SW480 (cell line): Measurements from ENCODE around the gene THBD.

Source experiments
- DNase-seq: peaks from one replicate; pipeline ENCODE4 v3.0.0-alpha.2; 2016; ENCODE audit warnings: low spot score

THBD gene

DNA sequence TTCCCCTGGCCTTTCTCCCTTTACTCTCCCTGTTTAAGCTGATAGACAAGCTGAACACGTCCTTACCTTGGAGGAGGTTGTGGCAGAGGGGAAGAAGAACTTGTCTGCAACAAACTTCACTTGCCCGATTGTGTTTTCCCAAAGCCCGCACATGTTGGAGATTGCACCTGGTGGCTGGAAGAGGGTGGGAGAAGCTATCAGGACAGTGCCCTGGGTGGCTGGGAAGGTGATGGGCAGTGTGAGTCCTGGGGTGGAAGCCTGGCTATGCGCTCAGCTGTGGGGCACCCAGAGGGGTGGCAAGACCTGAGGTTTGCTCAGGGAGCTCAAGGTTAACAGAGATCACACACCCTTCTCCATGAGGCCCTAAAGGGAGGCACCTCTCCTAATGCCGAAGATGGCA lies 39.4 kb downstream of the THBD start:
- no peak for DNase-seq

DNA sequence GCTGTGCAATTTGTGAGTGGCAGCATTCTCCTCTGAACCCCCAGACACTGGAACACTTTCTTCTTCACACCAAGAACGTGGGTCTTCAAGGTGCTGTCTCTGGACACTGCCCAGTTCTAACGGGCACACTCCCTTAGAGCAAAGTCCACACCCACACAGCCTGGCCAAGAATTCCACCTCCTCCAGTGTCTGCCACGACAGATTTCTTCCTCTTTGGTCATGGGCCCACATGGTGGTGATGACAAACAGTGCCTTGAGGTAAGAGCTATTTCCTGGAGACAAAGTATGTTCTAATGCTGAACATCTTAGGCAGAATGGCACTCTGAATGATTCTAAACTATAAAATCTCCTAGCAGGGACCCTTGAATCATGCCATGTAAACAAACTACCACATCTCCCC lies 39.8 kb downstream of the THBD start:
- DNase-seq, result no peak

DNA sequence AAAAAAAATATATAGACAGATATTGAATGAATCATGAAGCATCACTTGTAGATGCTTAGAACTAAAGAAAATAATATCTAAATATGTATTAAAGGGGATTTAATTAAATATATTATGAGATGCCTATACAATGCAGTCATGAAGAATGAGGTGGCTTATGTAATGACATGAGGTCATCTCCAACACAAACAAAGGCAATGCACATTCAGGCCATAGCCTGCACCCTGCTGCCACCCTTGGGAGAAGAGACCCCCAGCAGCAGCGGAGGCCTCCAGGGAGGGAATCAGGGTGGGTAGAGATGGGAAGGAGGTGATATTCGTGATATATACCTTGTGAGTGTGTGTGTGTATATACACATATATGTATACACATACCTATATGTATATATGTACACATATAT lies 40.8 kb downstream of the THBD start:
- DNase-seq, result no peak

DNA sequence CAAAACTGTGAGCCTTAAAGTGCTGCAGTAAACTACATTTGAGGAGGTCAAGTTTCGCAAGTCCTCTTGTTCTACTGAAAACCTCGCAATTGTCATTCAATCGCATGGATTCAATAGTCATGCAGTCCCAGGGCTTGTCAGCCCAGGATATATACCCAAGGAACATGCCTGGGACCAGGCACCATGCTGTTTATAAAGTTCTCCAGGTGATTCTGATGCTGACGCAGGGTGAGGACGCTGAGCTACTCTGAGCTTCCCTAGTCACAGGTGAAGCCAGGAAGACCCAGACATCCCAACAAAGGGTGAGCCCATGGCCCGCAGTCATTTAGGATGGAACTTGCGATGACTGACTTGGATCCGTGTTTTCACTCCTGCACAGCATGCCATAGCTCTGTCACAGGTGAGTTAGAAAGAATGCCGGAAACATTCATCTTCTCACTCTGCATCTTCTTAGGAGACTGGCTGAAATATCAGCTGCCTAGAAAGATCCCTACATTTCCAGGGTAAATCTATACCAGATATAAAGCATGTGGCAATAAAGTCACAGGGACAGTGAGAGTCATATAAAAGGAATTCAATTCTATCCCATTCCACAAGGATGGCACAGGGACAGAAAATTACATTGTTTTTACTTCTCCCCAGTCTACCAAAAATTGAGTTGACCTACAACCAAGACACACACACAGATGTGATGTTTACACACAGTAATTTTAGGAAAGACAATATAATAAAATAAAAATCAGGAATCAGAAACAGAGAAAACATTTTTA lies 41.4 kb downstream of the THBD start:
- DNase-seq, result no peak

DNA sequence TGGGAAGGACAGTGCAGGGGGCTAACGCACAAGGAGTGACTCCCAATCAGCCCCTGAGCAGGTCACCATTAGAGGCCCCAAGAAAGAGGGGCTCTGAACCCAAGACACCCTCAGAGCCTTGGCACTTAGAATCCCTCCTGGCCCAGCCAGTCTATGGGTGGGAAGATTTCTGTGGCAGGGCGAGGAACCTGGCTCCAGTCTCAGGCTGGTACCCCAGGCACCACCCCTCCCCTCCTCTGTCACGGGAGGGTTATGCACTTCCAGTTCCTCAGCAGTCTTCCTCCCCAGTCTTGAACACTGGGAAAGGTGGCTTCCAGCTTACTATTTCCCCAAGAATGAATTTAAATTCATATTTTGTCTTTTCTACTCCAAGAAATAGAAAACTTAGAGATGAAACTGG lies 42.0 kb downstream of the THBD start:
- no peak for DNase-seq

DNA sequence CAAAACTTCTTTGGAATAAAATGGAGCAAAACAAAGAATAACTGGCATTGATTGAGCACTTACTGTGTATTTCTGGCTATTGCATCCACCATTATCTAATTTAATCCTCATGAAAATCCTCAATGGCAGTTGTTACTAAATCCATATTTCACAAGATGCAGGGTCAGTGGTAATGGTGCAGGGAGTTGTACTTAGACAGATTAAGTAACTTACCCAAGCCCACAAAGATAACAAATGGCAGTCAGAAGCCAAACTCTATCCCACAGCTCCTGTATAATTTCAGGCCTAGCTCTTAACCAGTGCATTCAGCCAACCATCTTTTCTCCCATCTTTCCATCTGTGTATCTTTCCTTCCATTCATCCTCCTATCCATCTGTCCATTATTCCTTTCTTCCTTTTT lies 43.7 kb downstream of the THBD start:
- DNase-seq, result no peak

DNA sequence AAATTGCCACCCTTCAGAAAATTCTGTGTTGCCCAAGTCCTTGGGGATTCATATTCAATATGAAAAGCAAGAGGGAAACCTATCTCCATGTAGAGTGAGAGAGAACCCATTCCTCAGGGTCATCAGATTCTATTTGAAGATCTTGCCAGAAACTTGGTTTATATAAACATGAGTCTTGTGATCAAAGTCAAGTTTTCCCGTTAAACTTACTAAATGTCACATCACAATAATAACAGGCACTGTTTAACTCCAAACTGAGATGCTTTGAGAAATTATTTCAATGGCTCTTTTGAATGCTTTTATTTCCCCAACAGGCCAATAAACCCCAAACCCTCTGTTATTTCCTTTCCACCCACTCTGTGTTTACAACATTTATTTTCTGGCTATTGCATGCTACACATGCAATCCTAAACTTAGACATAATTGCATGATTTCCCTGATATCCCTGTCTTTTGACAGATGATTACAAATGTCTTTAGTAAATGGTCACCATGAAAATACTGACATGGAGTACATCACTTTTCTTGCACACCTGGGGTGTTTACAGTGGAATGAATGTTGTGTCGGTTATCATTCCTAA lies 45.5 kb downstream of the THBD start:
- no peak for DNase-seq

DNA sequence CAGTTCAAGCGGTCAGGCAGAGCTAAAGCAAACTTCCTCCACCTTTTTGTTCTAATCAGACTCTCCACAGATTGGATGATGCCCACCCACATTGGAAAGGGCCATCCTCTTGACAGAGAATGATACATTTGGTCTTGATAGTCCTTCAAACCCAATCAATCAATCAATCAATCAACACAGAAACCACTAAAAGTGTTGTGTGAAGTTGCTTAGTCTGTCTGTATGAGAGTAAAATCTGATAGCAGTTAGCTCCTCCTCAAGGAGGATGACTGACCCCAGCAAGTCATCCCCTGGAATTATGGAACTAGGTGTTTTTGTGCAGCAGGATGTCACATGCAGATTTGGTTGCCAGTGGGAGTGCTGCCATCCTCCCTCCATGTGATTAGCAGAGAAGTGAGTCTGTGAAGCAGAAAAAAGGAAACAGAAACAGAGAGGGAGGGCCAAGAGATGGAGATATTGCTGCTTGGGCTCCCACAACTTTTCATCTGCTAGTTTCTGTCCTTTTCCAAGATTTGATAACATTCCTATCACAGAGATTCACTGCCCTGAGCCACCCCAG lies 46.3 kb downstream of the THBD start:
- DNase-seq, result no peak

DNA sequence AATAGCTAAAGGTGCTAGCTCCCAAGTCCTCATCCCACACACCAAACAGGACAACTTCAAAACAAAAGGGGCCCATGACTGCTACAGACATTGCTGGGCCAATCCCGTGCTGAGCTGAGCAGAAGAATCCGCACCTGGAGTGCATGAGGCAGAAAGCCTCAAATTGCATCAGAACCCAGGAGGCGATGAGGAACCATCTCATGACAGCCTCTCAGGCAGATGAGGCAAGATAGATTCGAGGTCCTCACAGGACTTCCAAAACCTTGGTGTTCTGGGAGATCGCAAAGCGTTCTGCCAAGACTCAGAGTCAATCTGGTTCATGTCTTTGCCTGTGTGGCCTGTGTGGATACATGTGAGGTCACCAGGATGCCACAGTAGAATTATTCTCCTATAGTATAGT lies 47.2 kb downstream of the THBD start:
- no peak for DNase-seq

DNA sequence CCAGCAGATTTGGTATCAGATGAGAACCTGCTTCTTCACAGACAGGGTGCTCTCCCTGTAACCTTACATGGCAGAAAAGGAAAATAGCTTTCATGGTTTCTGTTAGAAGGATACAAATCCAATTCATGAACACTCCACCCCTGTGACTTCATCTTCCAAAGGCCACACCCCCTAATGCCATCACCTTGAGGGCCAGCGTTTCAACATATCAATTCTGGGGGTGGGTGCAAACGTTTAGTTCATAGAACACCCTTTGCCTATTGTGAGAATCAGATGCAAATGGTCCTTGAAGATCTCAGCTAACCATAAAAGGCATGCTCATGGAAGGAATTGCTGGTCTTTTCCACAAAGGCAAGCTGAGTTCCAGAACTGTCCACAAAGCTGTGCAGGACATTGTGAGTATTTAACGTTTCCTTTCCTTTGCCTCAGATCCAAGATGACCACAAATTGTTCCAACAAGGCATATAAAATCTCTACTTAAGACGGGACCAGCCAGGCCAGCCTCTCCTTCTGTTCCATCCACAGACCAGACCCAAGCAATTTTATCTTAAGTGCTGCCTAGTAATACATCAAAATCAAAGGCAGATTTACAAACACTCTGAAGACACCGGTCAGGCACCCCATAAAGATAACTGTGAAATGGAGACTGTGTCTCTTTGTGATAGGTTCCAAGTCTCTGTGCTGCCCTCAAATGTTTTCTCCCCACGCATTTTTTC lies 49.1 kb downstream of the THBD start:
- no peak for DNase-seq

DNA sequence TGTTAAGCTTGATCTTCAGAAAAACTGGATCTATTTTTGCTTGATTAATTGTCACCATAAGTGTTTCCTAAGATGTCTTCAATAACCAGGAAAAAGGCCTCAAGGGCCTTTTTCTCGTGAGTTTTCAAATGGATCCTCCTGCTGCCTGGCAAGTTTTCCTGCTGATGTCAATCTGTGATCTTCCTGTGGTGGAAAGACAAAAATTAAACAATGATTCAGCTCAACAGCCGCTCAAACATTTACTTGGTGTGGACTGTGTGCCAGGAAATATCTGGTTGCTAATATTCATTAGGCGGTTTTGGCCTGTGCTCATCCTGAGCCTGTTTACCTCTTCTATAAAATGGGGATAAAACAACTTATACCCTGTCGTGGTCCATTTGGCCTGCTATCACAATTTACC lies 49.7 kb downstream of the THBD start:
- no peak for DNase-seq

DNA sequence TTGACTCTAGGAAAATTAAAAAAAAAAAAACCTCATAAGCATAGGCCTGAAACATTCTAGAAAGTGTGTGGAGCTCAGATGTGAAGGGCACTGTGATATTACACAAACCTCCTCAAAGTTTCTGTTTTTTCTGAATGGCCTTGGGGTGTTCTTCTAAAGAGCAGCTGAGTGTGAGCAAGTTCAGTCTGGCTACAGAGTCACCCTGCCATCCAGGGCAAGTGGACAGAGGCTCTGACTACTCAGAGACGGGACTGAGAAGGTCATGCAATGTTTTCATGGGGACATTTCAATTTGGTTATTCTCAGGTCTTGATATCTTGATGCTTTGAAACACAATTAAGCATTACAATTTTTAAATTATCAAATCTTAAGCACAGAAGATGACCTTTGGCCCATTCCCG lies 51.0 kb downstream of the THBD start:
- DNase-seq, result no peak

DNA sequence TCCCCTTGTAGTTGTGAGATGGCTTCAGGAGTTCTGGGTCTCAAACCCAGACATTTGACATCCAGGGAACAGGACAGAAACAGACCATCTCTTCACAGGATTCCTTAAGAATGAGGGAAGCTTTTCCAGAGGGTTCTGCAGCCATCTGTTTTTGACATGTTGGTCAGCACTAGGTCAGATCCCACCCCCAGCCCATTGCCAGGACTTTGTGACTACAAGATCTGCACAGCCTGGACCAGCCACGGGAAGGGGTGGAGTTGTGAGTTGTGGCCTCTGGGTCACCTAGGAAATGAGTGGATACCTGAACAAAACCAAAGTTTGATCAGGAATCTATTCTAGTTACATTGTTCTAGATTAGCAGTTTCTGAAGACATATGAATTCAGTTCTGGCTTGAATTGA lies 53.5 kb downstream of the THBD start:
- DNase-seq, result no peak
